SK-N-SH treated with all-trans-retinoic acid at 6 μM for 48 hours (cell line): ENCODE measurements around the gene PTCHD1.

Experiments
- ARNTL ChIP-seq: fragments of 450-650 bp; formaldehyde crosslinking; IDR thresholded peaks from 2 replicates; pipeline ENCODE4 v1.5.0; 2020; ENCODE audit warnings: low read depth, mild to moderate bottlenecking, moderate library complexity, borderline replicate concordance
- CSDC2 ChIP-seq: fragments of 250-450 bp; sonication (Bioruptor Pico); IDR thresholded peaks from 2 replicates; pipeline ENCODE4 v1.5.0; 2020; ENCODE audit warnings: mild to moderate bottlenecking, moderate library complexity
- GLIS3 ChIP-seq: fragments of 250-450 bp; sonication (Bioruptor Pico); IDR thresholded peaks from 2 replicates; pipeline ENCODE4 v1.5.0; 2020; ENCODE audit warnings: mild to moderate bottlenecking, moderate library complexity
- ISL1 ChIP-seq: fragments of 250-450 bp; sonication (Bioruptor Pico); IDR thresholded peaks from 2 replicates; pipeline ENCODE4 v2.1.2; 2022; ENCODE audit warnings: mild to moderate bottlenecking, moderate library complexity
- SNAI2 ChIP-seq: fragments of 250-450 bp; sonication (Bioruptor Pico); IDR thresholded peaks from 2 replicates; pipeline ENCODE4 v1.5.0; 2020; ENCODE audit warnings: mild to moderate bottlenecking, moderate library complexity
- ZFP30 ChIP-seq: fragments of 450-650 bp; formaldehyde crosslinking; IDR thresholded peaks from 2 replicates; pipeline ENCODE4 v1.5.0; 2022; ENCODE audit warnings: mild to moderate bottlenecking, moderate library complexity
- ZNF565 ChIP-seq: fragments of 450-650 bp; formaldehyde crosslinking; conservative IDR thresholded peaks from 2 replicates; pipeline ENCODE4 v1.5.0; 2020; ENCODE audit warnings: low read depth, mild to moderate bottlenecking, moderate library complexity
- TF ChIP-seq, protein P1 (sequence below): fragments of 250-450 bp; sonication (Bioruptor Pico); IDR thresholded peaks from 2 replicates; pipeline ENCODE4 v1.5.1; 2020; ENCODE audit warnings: low read depth, mild to moderate bottlenecking, moderate library complexity

DNA sequence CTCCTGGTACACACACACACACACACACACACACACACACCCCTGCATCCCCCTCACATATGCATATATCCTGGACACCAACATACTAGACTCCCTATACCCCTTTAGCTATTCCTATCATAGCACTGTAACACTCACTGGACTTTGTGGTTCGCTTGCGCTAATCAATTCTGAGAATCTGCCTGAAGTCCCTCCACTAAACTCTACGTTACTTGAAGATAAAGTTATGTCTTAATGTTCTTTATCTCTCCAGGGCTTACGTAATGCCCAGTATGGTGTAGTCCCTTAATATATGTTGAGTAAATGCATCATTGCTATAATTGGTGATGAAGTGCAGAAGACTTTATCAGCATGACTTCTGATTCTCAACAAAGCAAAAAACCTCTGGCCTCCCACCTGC is 32.3 kb downstream of the PTCHD1 start:
- TF ChIP-seq GLIS3 (CRISPR knock-in tag) (no peak), ZFP30 (CRISPR knock-in tag) (no peak), ISL1 (CRISPR knock-in tag) (no peak), CSDC2 (CRISPR knock-in tag) (no peak), ARNTL (no peak), ZNF565 (CRISPR knock-in tag) (no peak), SNAI2 (CRISPR knock-in tag) (no peak)
- TF ChIP-seq, protein P1, sequence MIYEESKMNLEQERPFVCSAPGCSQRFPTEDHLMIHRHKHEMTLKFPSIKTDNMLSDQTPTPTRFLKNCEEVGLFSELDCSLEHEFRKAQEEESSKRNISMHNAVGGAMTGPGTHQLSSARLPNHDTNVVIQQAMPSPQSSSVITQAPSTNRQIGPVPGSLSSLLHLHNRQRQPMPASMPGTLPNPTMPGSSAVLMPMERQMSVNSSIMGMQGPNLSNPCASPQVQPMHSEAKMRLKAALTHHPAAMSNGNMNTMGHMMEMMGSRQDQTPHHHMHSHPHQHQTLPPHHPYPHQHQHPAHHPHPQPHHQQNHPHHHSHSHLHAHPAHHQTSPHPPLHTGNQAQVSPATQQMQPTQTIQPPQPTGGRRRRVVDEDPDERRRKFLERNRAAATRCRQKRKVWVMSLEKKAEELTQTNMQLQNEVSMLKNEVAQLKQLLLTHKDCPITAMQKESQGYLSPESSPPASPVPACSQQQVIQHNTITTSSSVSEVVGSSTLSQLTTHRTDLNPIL: no peak
